K562 (cell line): ENCODE data around the gene LYPD4. TPM values are rescaled to one million over a fixed set of nuclear protein-coding genes. Genes with fewer than 3 reads are reported as not detected.

Source experiments
- DMBX1 ChIP-seq: fragments of 250-450 bp; sonication (Bioruptor Pico); IDR thresholded peaks from 2 replicates; pipeline ENCODE4 v1.8.0; 2022; ENCODE audit warnings: inconsistent platforms, mild to moderate bottlenecking, moderate library complexity, borderline replicate concordance
- FOXK1 ChIP-seq: sonication (generic); formaldehyde crosslinking; IDR thresholded peaks from 2 replicates; pipeline ENCODE4 v1.8.0; 2022; ENCODE audit warnings: missing genetic modification reagents, mild to moderate bottlenecking, borderline replicate concordance
- POLR2A ChIP-seq: fragments of 450-650 bp; conservative IDR thresholded peaks from 2 replicates; pipeline ENCODE4 v1.6.1; 2016
- RBFOX2 ChIP-seq: fragments of 200-400 bp; formaldehyde crosslinking; IDR thresholded peaks from 2 replicates; pipeline ENCODE4 v1.6.1; 2017; ENCODE audit warnings: low read depth, mild to moderate bottlenecking, low read length, moderate library complexity
- SUPT5H ChIP-seq: fragments of 450-650 bp; IDR thresholded peaks from 2 replicates; pipeline ENCODE4 v1.6.1; 2016
- TGIF2 ChIP-seq: sonication (generic); formaldehyde crosslinking; IDR thresholded peaks from 2 replicates; pipeline ENCODE4 v1.8.1; 2022; ENCODE audit warnings: mild to moderate bottlenecking, missing genetic modification reagents, moderate library complexity
- THRAP3 ChIP-seq: fragments of 450-650 bp; IDR thresholded peaks from 2 replicates; pipeline ENCODE4 v1.6.1; 2016; ENCODE audit warnings: mild to moderate bottlenecking, inconsistent platforms, borderline replicate concordance
- YY1 ChIP-seq, 3 experiments: IDR thresholded peaks; 2 replicates each; pipeline ENCODE4 v1.6.1; 2011; ENCODE audit warnings: low read length in 2 of 3, mild to moderate bottlenecking in 2 of 3, moderate library complexity in 2 of 3, borderline replicate concordance in 1 of 3, control low read depth in 1 of 3, low read depth in 1 of 3; ENCODE audit not compliant: insufficient read depth in 3 of 3, insufficient replicate concordance in 2 of 3, control insufficient read depth in 1 of 3, insufficient read length in 1 of 3; ENCODE audit errors: extremely low read depth in 1 of 3
- ZFX ChIP-seq: sonication (generic); formaldehyde crosslinking; IDR thresholded peaks from 2 replicates; pipeline ENCODE4 v1.8.0; 2022; ENCODE audit warnings: mild to moderate bottlenecking, missing genetic modification reagents, moderate library complexity
- ZNF124 ChIP-seq: sonication (generic); formaldehyde crosslinking; IDR thresholded peaks from 2 replicates; pipeline ENCODE4 v1.8.1; 2022; ENCODE audit warnings: missing genetic modification reagents
- ZNF347 ChIP-seq: fragments of 450-650 bp; formaldehyde crosslinking; IDR thresholded peaks from 2 replicates; pipeline ENCODE4 v1.4.0; 2020; ENCODE audit warnings: low read depth, mild to moderate bottlenecking, moderate library complexity
- ZNF589 ChIP-seq: fragments of 200-800 bp; sonication (Bioruptor generic); IDR thresholded peaks from 2 replicates; pipeline ENCODE4 v1.6.1; 2016; ENCODE audit warnings: low read depth, missing genetic modification characterization, missing compliant biosample characterization
- polyA plus RNA-seq, 8 experiments: library from polyadenylated mRNA; depleted of rRNA in 4 of 8; stranded (reverse) in 5 of 8; unstranded in 3 of 8; fragments of >200 nt; fragmentation: Nextera tagmentation in 2 of 8; fragmentation: Illumina TruSeq in 1 of 8; extraction: Ambion mirVana in 2 of 8; extraction: Trizol in 1 of 8; gene quantifications; 2 replicates each; pipeline versions ENCODE4 v1.2.1 to v1.2.3, GENCODE V29; 2011 to 2014; ENCODE audit warnings: inconsistent platforms in 1 of 8, missing spikeins in 1 of 8
- total RNA-seq, 7 experiments: library from RNA; depleted of rRNA in 6 of 7; stranded (reverse); fragments of >200 nt in 6 of 7; fragmentation: Illumina TruSeq in 2 of 7; extraction: Trizol in 2 of 7; gene quantifications; 2 replicates each; pipeline versions ENCODE4 v1.2.1 to v1.2.3, GENCODE V29; 2011 to 2021; ENCODE audit warnings: low replicate concordance in 1 of 7
- TF ChIP-seq, protein P1 (sequence below): sonication (generic); formaldehyde crosslinking; IDR thresholded peaks from 2 replicates; pipeline ENCODE4 v1.8.1; 2022; ENCODE audit warnings: missing genetic modification reagents
- TF ChIP-seq, protein P2 (sequence below): fragments of 200-600 bp; sonication (generic); IDR thresholded peaks from one replicate; pipeline ENCODE4 v1.6.1; 2012; ENCODE audit warnings: mild to moderate bottlenecking, low read depth, low read length, inconsistent platforms

Gene LYPD4
- total and polyA plus RNA-seq, 9 of the 15 experiments (the other 6 are each of a cell fraction or from before 2014, with no cell fraction given): 0.11 TPM; not detected in 8

DNA sequence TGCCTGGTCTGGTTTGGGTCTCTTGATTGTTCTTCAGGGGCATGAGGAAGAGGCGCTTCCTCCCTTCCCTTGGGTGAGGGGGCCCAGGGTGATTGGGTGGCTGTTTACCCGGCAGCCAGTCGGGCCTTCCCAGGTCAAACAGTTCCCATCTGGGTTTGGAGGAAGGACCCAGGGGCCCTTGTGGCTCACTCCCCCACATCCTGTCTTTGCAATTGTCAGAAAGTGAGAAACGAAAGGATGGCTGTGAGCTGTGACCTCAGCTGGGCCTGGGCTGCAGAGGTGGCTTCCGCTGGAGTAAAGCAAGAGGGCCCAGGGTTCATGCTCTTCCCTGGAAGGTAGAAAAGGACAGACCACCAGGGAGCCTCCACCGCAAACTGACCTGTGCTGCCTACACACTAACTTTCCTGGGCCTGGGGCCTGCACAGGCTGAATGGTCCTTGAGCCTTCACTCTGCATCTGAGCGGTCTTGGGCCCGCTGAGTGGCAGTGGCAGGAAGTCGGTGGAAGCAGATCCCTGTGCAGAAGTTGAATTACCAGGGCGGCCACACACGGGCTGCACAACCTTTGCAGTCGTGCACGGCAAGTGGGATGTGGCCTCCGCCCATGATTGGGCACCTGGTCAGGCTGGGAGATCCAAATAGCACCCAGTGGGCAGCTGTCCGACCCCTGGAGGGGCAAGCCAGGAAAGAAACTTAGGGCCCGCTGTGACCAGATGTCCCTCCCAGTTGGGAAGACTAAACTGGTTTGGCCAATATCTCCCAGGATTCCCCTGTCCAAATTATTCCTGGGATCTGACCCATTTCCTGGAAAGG lies 27.3 kb upstream of the LYPD4 start (continued):
- TF ChIP-seq YY1 (IDR thresholded peaks at IDR 0.05; ENCODE audit: borderline replicate concordance in 1 of 3, control insufficient read depth in 1 of 3, extremely low read depth in 1 of 3, insufficient read depth in 3 of 3, insufficient read length in 1 of 3, insufficient replicate concordance in 2 of 3, low read depth in 1 of 3, low read length in 2 of 3) (peak in 1 of 3 experiments; percentile 11), FOXK1 (CRISPR knock-in tag) (0 out of 2 replicates have a peak, but pooled peaks have one; percentile 41), ZNF589 (CRISPR knock-in tag) (0 out of 2 replicates have a peak, but pooled peaks have one; percentile 34), ZNF124 (CRISPR knock-in tag) (no peak), DMBX1 (0 out of 2 replicates have a peak, but pooled peaks have one; percentile 26), POLR2A (peak; percentile 87), RBFOX2 (peak; percentile 63), THRAP3 (peak; percentile 16; the same call in 1 of the 2 replicates), ZFX (peak; percentile 27), TGIF2 (no peak), ZNF347 (CRISPR knock-in tag) (0 out of 2 replicates have a peak, but pooled peaks have one; percentile 6), SUPT5H (peak; percentile 84)
- TF ChIP-seq, protein P1, sequence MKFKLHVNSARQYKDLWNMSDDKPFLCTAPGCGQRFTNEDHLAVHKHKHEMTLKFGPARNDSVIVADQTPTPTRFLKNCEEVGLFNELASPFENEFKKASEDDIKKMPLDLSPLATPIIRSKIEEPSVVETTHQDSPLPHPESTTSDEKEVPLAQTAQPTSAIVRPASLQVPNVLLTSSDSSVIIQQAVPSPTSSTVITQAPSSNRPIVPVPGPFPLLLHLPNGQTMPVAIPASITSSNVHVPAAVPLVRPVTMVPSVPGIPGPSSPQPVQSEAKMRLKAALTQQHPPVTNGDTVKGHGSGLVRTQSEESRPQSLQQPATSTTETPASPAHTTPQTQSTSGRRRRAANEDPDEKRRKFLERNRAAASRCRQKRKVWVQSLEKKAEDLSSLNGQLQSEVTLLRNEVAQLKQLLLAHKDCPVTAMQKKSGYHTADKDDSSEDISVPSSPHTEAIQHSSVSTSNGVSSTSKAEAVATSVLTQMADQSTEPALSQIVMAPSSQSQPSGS (CRISPR knock-in tag): no peak
- TF ChIP-seq, protein P2, sequence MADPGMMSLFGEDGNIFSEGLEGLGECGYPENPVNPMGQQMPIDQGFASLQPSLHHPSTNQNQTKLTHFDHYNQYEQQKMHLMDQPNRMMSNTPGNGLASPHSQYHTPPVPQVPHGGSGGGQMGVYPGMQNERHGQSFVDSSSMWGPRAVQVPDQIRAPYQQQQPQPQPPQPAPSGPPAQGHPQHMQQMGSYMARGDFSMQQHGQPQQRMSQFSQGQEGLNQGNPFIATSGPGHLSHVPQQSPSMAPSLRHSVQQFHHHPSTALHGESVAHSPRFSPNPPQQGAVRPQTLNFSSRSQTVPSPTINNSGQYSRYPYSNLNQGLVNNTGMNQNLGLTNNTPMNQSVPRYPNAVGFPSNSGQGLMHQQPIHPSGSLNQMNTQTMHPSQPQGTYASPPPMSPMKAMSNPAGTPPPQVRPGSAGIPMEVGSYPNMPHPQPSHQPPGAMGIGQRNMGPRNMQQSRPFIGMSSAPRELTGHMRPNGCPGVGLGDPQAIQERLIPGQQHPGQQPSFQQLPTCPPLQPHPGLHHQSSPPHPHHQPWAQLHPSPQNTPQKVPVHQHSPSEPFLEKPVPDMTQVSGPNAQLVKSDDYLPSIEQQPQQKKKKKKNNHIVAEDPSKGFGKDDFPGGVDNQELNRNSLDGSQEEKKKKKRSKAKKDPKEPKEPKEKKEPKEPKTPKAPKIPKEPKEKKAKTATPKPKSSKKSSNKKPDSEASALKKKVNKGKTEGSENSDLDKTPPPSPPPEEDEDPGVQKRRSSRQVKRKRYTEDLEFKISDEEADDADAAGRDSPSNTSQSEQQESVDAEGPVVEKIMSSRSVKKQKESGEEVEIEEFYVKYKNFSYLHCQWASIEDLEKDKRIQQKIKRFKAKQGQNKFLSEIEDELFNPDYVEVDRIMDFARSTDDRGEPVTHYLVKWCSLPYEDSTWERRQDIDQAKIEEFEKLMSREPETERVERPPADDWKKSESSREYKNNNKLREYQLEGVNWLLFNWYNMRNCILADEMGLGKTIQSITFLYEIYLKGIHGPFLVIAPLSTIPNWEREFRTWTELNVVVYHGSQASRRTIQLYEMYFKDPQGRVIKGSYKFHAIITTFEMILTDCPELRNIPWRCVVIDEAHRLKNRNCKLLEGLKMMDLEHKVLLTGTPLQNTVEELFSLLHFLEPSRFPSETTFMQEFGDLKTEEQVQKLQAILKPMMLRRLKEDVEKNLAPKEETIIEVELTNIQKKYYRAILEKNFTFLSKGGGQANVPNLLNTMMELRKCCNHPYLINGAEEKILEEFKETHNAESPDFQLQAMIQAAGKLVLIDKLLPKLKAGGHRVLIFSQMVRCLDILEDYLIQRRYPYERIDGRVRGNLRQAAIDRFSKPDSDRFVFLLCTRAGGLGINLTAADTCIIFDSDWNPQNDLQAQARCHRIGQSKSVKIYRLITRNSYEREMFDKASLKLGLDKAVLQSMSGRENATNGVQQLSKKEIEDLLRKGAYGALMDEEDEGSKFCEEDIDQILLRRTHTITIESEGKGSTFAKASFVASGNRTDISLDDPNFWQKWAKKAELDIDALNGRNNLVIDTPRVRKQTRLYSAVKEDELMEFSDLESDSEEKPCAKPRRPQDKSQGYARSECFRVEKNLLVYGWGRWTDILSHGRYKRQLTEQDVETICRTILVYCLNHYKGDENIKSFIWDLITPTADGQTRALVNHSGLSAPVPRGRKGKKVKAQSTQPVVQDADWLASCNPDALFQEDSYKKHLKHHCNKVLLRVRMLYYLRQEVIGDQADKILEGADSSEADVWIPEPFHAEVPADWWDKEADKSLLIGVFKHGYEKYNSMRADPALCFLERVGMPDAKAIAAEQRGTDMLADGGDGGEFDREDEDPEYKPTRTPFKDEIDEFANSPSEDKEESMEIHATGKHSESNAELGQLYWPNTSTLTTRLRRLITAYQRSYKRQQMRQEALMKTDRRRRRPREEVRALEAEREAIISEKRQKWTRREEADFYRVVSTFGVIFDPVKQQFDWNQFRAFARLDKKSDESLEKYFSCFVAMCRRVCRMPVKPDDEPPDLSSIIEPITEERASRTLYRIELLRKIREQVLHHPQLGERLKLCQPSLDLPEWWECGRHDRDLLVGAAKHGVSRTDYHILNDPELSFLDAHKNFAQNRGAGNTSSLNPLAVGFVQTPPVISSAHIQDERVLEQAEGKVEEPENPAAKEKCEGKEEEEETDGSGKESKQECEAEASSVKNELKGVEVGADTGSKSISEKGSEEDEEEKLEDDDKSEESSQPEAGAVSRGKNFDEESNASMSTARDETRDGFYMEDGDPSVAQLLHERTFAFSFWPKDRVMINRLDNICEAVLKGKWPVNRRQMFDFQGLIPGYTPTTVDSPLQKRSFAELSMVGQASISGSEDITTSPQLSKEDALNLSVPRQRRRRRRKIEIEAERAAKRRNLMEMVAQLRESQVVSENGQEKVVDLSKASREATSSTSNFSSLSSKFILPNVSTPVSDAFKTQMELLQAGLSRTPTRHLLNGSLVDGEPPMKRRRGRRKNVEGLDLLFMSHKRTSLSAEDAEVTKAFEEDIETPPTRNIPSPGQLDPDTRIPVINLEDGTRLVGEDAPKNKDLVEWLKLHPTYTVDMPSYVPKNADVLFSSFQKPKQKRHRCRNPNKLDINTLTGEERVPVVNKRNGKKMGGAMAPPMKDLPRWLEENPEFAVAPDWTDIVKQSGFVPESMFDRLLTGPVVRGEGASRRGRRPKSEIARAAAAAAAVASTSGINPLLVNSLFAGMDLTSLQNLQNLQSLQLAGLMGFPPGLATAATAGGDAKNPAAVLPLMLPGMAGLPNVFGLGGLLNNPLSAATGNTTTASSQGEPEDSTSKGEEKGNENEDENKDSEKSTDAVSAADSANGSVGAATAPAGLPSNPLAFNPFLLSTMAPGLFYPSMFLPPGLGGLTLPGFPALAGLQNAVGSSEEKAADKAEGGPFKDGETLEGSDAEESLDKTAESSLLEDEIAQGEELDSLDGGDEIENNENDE: peak; percentile 25
